ENCODE data around the gene GPRIN1. TPM values are rescaled to one million over a fixed set of nuclear protein-coding genes. Genes with fewer than 3 reads are reported as not detected.
"Not testable (repeated sequence)": the region's sequence is repeated elsewhere in the genome, so short reads cannot be mapped to it uniquely, and the experiment has no call there.

GPRIN1 gene
- total RNA-seq, 1 donor = 0.94 TPM

DNA sequence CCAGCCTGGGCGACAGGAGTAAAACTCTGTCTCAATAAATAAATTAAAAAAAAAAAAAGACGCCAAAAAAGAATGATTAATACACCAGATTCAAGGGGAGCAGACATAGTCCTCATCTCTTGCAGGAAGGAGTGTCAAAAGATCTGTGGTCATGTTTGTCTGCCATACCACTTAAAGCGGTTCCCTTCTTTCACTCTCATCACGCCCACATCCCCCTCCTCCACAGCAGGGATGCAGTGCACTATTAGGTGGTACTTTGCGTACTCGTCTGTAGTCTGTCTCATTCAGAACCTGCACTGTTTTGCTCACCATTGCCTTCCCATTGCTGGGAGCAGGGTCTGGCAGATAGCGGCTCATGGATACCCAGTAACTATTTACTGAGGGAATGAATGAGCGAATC lies 49.6 kb downstream of the GPRIN1 start:
- Histone ChIP-seq H3K27me3 (ENCODE audit: insufficient read depth, low read length) (no peaks in the 10 kb centered on the region), H3K4me1 (ENCODE audit: insufficient read depth, low read length) (peaks cover 31% of the 10 kb centered on the region), H3K9me3 (ENCODE audit: low read depth, low read length) (no peaks in the 10 kb centered on the region), H3K4me3 (ENCODE audit: low read length) (no peak overlapping the region)

DNA sequence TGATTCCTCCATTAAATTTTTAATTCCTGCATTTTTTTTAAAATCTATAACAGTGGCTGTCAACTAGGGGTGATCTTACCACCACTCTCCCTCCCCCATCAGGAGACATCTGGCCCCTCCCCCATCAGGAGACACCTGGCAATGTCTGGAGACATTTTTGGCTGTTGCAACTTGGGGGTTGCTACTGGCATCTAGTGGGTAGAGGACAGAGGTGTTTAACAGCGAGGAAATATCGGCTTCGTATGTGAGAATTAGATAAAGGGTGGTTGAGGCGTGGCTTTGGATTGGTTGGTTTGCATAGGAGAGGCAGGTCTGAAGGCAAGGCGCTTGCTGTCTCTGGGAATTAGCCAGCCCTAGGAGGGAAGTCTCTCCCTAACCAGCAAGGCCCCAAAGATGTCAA lies 50.3 kb downstream of the GPRIN1 start:
- peaks cover 37% of the 10 kb centered on the region for H3K4me1 ChIP-seq (ENCODE audit: insufficient read depth, low read length)
- no peaks in the 10 kb centered on the region for H3K27me3 ChIP-seq (ENCODE audit: insufficient read depth, low read length)
- no peak overlapping the region for H3K4me3 ChIP-seq (ENCODE audit: low read length)
- H3K9me3 ChIP-seq (ENCODE audit: low read depth, low read length) = no peaks in the 10 kb centered on the region

DNA sequence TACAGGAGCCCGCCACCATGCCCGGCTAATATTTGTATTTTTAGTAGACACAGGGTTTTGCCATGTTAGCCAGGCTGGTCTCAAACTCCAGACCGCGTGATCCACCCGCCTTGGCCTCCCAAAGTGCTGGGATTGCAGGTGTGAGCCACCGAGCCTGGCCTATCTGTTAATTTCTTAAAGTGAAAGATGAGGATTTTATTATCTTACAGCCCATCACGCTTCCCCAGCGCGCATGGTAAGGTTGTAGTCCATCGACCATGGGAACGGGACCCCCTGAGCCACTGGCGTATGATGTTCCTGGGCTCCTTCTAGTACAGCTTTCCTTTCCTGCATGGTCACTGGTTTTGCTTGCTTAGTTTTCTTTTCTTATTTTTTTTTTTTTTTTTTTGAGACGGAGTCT lies 52.1 kb downstream of the GPRIN1 start:
- Histone ChIP-seq H3K9me3 (ENCODE audit: low read depth, low read length) (no peaks in the 10 kb centered on the region), H3K4me1 (ENCODE audit: insufficient read depth, low read length) (peaks cover 48% of the 10 kb centered on the region)

DNA sequence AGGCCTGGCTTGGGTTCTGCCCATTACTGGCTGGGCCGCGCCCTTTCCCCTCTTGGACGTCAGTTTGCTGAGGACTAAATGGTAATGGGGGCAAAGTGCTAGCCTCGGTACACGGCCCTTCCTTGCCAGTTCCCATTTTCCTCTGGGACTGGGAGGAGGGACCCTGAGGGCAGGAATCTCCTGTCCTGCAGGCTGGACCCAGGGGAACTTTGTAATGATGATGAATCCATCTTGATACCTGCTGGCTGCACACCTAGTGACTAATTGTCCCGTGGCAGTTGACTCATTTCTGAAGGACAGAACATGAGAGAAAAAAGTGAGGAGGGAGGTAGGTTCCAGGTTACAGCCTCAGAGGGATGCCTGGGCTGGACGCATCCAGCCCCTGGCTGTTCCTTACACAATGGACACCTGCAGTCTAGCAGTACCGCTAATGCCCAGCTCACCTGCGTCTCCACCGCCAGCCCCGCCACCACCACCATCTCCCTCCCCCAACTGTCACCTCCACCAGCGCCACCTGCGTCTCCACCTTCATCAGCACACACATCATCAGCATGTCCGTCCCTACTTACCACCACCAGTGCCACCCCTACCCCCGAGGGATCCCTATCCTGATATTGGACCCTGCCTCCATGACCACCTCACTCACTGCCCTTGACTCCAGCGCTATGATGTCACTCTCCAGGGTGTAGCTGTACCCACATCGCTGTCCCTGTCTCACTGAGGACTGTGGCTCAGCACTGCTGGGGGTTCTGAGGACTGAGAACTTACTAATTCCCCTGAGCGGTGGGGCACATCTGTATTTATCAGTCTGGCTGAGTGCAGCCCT lies 56.5 kb downstream of the GPRIN1 start:
- H3K4me1 ChIP-seq (ENCODE audit: insufficient read depth, low read length) = peaks cover 52% of the 10 kb centered on the region
- no peaks in the 10 kb centered on the region for H3K9me3 ChIP-seq (ENCODE audit: low read depth, low read length)
- H3K4me3 ChIP-seq (ENCODE audit: low read length) = no peak overlapping the region

More for the DNA sequence above, 52.1 kb downstream of the GPRIN1 start:
- Histone ChIP-seq H3K27me3 (ENCODE audit: insufficient read depth, low read length) (no peaks in the 10 kb centered on the region), H3K4me3 (ENCODE audit: low read length) (no peak overlapping the region)

DNA sequence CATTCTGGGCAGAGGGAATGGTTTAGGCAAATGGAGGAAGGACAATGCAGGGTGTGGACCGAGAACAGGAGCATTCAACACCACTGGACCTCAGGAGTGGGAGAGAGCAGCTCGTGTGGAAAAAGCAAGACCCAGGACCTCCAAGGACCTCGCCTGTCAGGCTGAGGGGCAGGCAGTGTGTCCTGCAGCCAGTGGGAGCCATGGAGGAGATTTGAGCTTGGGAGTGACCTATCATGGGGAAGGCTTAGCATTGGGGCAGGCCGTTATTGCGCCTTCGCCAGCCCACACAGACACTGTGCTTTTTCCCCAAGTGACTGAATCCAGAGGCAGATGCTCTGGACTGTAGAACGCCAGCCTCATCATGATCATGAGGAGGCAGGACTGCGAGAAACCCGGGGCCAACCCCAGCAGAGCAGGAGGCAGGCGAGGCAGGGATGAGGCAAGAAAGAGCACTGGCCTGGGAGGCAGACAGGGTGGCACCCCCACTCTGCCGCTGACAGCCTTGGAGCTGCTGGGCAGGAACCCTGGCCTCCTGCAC lies 57.6 kb downstream of the GPRIN1 start:
- H3K4me1 ChIP-seq (ENCODE audit: insufficient read depth, low read length) = peaks cover 60% of the 10 kb centered on the region
- H3K27me3 ChIP-seq (ENCODE audit: insufficient read depth, low read length) = no peaks in the 10 kb centered on the region
- no peak overlapping the region for H3K4me3 ChIP-seq (ENCODE audit: low read length)
- H3K9me3 ChIP-seq (ENCODE audit: low read depth, low read length) = no peaks in the 10 kb centered on the region

More for the DNA sequence above, 56.5 kb downstream of the GPRIN1 start:
- H3K27me3 ChIP-seq (ENCODE audit: insufficient read depth, low read length) = no peaks in the 10 kb centered on the region

DNA sequence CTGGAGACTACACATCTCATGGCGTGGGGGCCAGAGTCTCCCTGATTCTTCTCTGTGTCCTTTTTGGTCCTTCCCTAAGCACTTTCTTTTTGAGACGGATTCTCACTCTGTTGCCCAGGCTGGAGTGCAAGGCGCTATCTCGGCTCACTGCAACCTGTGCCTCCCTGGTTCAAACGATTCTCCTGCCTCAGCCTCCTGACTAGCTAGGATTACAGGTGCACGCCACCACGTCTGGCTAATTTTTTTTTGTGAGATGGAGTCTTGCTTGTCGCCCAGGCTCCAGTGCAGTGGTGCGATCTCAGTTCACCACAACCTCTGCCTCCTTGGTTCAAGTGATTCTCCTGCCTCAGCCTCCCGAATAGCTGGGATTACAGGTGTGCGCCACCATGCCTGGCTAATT lies 59.0 kb downstream of the GPRIN1 start:
- H3K4me1 ChIP-seq (ENCODE audit: insufficient read depth, low read length) = peaks cover 55% of the 10 kb centered on the region
- H3K9me3 ChIP-seq (ENCODE audit: low read depth, low read length); H3K27me3 ChIP-seq (ENCODE audit: insufficient read depth, low read length); H3K4me3 ChIP-seq (ENCODE audit: low read length): not testable (repeated sequence)

DNA sequence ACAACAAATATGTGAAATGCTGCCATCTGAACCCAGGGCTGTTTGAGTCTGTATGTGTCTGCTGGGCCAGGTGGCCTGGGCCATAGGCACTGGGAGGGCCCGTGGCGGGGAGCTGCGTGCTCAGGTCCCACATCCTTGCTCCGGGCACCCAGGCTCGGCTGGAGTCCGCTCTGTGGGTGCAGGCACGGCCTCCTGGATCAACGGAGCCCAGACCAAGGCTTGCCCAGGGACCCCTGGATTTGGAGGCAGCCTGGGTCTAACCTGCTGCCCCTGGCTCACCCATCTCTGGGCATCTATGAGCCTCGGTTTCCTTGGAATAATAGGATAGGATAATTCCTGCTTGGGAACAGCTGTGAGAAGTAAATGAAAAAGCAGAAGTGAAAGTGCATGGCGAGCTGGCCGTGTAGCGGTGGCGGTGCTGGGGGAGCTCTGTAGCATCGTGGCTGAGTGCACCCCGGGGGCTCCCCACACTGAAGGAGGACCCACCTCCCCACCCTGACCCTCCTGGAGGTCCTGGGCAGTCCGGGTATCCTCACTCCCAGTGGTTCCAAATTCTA lies 59.6 kb downstream of the GPRIN1 start:
- no peak overlapping the region for H3K4me3 ChIP-seq (ENCODE audit: low read length)
- no peaks in the 10 kb centered on the region for H3K9me3 ChIP-seq (ENCODE audit: low read depth, low read length)
- no peaks in the 10 kb centered on the region for H3K27me3 ChIP-seq (ENCODE audit: insufficient read depth, low read length)
- H3K4me1 ChIP-seq (ENCODE audit: insufficient read depth, low read length) = peaks cover 55% of the 10 kb centered on the region

DNA sequence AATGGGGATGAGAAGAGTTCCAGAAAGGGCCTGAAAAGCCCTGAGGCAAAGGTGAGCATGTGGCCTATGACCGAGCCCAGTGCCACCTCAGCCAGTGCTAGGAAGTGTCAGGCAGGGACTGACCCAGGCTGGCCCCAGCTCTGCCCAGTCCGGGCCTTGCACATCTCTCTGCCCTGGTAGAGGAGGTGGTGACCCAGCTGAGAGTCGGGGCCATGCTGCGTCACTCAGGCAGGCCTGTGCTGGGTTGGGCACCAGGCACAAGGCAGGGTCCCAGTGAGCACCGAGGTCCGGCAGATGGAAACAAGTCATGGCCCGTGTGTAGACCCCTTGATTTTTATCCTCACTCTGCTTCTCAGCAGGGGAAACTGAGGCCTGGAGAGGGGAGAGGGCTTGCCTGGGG lies 60.1 kb downstream of the GPRIN1 start:
- Histone ChIP-seq H3K9me3 (ENCODE audit: low read depth, low read length) (no peaks in the 10 kb centered on the region), H3K4me1 (ENCODE audit: insufficient read depth, low read length) (peaks cover 55% of the 10 kb centered on the region), H3K4me3 (ENCODE audit: low read length) (no peak overlapping the region), H3K27me3 (ENCODE audit: insufficient read depth, low read length) (no peaks in the 10 kb centered on the region)

DNA sequence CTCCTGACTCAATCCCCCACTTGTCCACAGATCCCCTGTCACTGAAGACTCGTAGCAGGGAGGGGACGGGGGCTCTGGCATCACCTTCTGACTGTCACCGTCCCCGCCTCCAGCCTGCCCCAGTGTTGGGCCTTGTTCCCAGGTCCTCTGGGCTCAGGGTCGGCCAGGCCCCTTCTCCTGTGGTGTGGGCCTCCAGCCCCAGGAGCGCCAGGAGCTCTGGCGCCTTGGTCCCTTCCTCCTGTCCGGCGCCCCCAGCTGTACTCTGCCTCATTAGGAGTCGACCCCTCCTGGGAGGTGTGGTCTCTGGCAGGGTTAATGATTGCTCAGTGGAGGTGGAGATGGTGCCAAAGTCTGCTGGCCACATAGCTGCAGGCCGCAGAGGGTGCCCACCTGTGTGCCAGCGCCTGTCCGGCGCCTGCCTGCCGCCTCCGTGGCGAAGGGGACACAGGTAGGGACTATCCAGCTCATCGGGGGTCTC lies 61.0 kb downstream of the GPRIN1 start, which contains the start of gene CDHR2:
TSS of gene CDHR2 (plus strand) at position 376 of the 478 bp plus-strand sequence. CDS start 16,011 bp downstream, outside the sequence.
- H3K27me3 ChIP-seq (ENCODE audit: insufficient read depth, low read length) = no peaks in the 10 kb centered on the region
- peaks cover 55% of the 10 kb centered on the region for H3K4me1 ChIP-seq (ENCODE audit: insufficient read depth, low read length)
- H3K4me3 ChIP-seq (ENCODE audit: low read length) = no peak within 1 kb of the TSS
- H3K9me3 ChIP-seq (ENCODE audit: low read depth, low read length) = no peaks in the 10 kb centered on the region

DNA sequence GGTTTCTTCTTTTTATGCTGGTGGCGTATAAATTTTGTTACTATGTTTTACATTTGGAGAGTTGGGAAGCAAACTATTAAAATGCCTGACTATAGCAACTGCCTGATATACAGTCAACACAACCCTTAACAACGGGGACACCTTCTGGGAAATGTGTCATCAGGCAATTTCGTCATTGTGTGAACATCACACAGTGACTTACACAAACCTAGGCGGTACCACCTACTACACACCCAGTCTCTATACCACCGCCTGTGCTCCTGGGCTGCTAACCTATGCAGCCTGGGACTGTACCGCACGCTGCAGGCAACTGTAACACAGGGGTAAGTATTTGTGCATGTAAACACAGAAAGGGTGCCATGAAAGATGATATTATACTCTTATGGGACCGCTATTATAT lies 62.2 kb downstream of the GPRIN1 start:
- H3K4me3 ChIP-seq (ENCODE audit: low read length) = no peak overlapping the region
- H3K27me3 ChIP-seq (ENCODE audit: insufficient read depth, low read length) = no peaks in the 10 kb centered on the region
- no peaks in the 10 kb centered on the region for H3K9me3 ChIP-seq (ENCODE audit: low read depth, low read length)
- H3K4me1 ChIP-seq (ENCODE audit: insufficient read depth, low read length) = peaks cover 56% of the 10 kb centered on the region

Other genes with a start within 250 kb of the GPRIN1 start
- 34.0 TPM for gene KIAA1191, start 248.4 kb downstream of the GPRIN1 start, total RNA-seq
- 2.3 TPM for gene ARL10, start 244.7 kb downstream of the GPRIN1 start, total RNA-seq
- 6.1 TPM for gene NOP16, start 221.6 kb downstream of the GPRIN1 start, total RNA-seq
- 61.7 TPM for gene HIGD2A, start 221.4 kb downstream of the GPRIN1 start, total RNA-seq
- gene CLTB, start 193.6 kb downstream of the GPRIN1 start, total RNA-seq = 55.3 TPM
- 30.1 TPM for gene FAF2, start 161.8 kb downstream of the GPRIN1 start, total RNA-seq
- 24.9 TPM for gene RNF44, start 72.8 kb downstream of the GPRIN1 start, total RNA-seq
- 0.10 TPM for gene CDHR2, start 60.8 kb downstream of the GPRIN1 start, total RNA-seq
- not detected for gene SNCB, start 20.4 kb upstream of the GPRIN1 start, total RNA-seq
- gene EIF4E1B, start 20.5 kb upstream of the GPRIN1 start, total RNA-seq = 0.10 TPM
- gene TSPAN17, start 37.3 kb upstream of the GPRIN1 start, total RNA-seq = 8.9 TPM
- not detected for gene UNC5A, start 200.4 kb upstream of the GPRIN1 start, total RNA-seq